ENCODE results near the gene NFATC2IP.

Gene NFATC2IP

GRCh38 chr16:28905800-28906372 lies 44.9 kb upstream of the NFATC2IP start:
- DNase-seq (ENCODE audit: low spot score): no peak
- no peak for TF ChIP-seq CTCF (IDR thresholded peaks at IDR 0.05; ENCODE audit: extremely low read depth, missing control alignments)

DNA sequence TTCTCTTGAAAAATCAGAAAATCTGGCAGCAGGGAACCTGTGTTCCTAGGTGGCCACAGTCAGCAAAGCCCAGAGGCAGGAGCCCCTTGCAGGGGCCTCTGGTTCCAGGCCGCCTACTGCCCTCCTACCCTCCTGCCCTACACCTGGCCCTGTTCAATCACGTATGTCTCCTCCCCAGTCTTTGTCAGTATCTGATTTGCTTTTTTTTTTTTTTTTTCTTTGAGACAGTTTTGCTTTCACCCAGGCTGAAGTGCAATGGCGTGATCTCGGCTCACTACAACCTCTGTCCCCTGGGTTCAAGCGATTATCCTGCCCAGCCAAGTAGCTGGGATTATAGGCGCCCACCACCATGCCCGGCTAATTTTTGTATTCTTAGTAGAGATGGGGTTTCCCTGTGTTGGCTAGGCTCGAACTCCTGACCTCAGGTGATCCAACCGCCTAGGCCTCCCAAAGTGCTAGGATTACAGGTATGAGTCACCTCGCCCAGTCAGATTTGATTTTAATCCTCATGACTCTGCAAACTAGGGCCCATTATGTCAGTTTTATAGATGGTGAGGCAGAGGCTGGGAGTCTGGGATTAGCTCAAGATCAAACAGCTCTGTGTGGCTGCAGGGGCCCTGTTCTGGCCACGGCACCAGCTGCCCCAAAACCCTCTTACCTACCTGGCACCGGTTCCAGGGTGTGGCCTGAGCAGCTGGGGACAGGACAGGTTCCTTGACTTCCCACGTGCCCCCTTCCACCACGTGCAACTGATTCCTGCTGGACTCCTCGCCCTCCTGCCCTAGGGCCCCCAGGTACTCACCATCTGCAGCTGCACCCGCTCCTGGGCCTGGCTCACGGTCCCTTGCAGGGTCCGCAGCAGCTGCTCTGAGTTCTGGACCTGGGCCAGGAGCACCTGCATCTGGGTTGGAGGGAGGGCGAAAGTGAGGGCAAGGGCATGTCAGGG lies 40.4 kb upstream of the NFATC2IP start:
- no peak for DNase-seq (ENCODE audit: low spot score)
- no peak for TF ChIP-seq CTCF (IDR thresholded peaks at IDR 0.05; ENCODE audit: extremely low read depth, missing control alignments)

DNA sequence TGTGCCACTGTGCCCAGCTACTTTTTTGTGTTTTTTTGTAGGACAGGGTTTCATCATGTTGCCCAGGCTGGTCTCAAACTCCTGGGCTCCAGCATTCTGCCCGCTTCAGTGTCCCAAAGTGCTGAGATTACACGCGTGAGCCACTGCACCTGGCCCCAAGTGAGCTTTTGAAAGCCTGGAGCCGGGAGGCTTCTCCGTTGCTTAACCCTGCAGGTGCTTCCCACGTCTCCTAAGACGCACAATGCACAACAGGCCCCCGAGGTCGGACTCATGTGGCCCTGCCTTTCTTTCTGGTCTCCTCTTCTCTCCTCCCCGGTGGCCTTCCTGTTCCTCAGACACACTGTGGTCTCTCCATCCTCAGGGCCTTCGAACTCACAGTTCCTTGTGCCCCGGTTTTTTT lies 38.2 kb upstream of the NFATC2IP start:
- DNase-seq (ENCODE audit: low spot score): no peak
- no peak for TF ChIP-seq CTCF (IDR thresholded peaks at IDR 0.05; ENCODE audit: extremely low read depth, missing control alignments)

GRCh38 chr16:28913946-28914724 lies 36.6 kb upstream of the NFATC2IP start:
- no peak for TF ChIP-seq CTCF (IDR thresholded peaks at IDR 0.05; ENCODE audit: extremely low read depth, missing control alignments)
- DNase-seq (ENCODE audit: low spot score): no peak

DNA sequence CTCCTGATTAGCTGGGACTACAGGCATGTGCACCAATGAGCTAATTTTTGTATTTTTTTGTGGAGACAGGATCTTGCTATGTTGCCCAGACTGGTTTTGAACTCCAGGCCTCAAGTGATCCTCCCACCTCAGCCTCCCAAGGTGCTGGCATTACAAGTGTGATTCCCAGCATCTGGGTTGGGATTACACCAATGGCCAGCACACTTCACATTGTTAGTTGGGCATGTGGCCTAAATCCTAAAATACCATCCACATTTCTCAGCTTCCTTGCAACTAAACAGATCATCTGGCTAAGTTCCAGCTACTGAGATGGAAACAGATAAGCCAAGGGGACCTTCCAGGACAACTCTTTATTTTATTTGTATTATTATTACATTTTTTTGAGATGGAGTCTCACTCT lies 35.6 kb upstream of the NFATC2IP start:
- TF ChIP-seq CTCF (IDR thresholded peaks at IDR 0.05; ENCODE audit: extremely low read depth, missing control alignments): no peak
- no peak for DNase-seq (ENCODE audit: low spot score)

DNA sequence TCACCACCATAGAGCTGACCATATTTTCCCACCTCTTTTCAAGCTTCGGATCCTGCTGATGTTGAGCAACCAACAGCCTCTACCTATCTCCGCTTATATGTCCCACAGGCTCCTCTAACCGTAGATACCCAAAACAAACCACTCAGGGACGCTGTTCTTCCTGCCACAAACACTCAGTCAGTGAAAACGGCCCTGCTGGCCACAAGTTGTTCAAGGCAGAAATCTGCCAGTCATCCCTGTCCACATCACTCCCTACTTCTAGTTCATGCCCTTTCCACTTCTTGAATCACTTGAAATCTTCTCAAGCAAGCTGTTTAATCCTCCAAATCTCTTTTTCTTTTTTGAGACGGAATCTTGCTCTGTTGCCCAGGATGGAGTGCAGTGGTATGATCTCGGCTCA lies 33.6 kb upstream of the NFATC2IP start:
- no peak for DNase-seq (ENCODE audit: low spot score)
- no peak for TF ChIP-seq CTCF (IDR thresholded peaks at IDR 0.05; ENCODE audit: extremely low read depth, missing control alignments)

- TF ChIP-seq CTCF (IDR thresholded peaks at IDR 0.05; ENCODE audit: extremely low read depth, missing control alignments): no peak
Observed at GRCh38 chr16:28918698-28919097, 32.0 kb upstream of the NFATC2IP start.

More at GRCh38 chr16:28918698-28919097, 32.0 kb upstream of the NFATC2IP start:
- no peak for DNase-seq (ENCODE audit: low spot score)
